Lower leg skin (tissue), 4 donors: ENCODE results near the gene MAP3K3. TPM values are rescaled to one million over a fixed set of nuclear protein-coding genes. Genes with fewer than 3 reads are reported as not detected.
A peak's percentile ranks its signal among the peaks of the same experiment; 100 is the strongest.

Experiments
- DNase-seq, 2 donors: peaks; one replicate each; pipeline ENCODE4 v3.0.0-alpha.2; 2019; ENCODE audit warnings: low spot score in 2 of 2
- H3K4me3 ChIP-seq: fragments of 200-600 bp; sonication (generic); 2 replicates; pipeline ENCODE4 v1.5.1; 2017; ENCODE audit warnings: mild to moderate bottlenecking, low read depth; ENCODE audit not compliant: poor library complexity, severe bottlenecking
- POLR2A ChIP-seq, 2 donors: fragments of 450-650 bp; IDR thresholded peaks; one replicate each; pipeline ENCODE4 v1.6.1; 2016 to 2017; ENCODE audit warnings: antibody characterized with exemption in 2 of 2, mild to moderate bottlenecking in 1 of 2, moderate library complexity in 1 of 2
- WGBS, 2 donors: methylation state at CpG; one replicate each; pipeline ENCODE4 v1.1.5; 2018; 5-methylcytosine and 5-hydroxymethylcytosine counted together
- intact Hi-C: fragments of 100-400 bp; cut with DNase I; formaldehyde crosslinking; loops from one replicate; pipeline ENCODE4 v1.15.0; 2023; ENCODE audit warnings: low total_unique reads
- total RNA-seq, 4 donors: library from RNA; depleted of rRNA; stranded (reverse); fragments of >200 nt; gene quantifications; one replicate each; pipeline ENCODE4 v1.1.0, GENCODE V29; 2016
- TF ChIP-seq, protein P1 (sequence below), 3 donors: fragments of 450-650 bp; IDR thresholded peaks; one replicate each; pipeline ENCODE4 v1.5.1; 2016; ENCODE audit warnings: antibody characterized with exemption in 3 of 3, mild to moderate bottlenecking in 3 of 3, moderate library complexity in 2 of 3

MAP3K3 gene
- total RNA-seq, 4 donors from 2014 or later: 25.2 to 54.1 (median 39.6) TPM

DNA sequence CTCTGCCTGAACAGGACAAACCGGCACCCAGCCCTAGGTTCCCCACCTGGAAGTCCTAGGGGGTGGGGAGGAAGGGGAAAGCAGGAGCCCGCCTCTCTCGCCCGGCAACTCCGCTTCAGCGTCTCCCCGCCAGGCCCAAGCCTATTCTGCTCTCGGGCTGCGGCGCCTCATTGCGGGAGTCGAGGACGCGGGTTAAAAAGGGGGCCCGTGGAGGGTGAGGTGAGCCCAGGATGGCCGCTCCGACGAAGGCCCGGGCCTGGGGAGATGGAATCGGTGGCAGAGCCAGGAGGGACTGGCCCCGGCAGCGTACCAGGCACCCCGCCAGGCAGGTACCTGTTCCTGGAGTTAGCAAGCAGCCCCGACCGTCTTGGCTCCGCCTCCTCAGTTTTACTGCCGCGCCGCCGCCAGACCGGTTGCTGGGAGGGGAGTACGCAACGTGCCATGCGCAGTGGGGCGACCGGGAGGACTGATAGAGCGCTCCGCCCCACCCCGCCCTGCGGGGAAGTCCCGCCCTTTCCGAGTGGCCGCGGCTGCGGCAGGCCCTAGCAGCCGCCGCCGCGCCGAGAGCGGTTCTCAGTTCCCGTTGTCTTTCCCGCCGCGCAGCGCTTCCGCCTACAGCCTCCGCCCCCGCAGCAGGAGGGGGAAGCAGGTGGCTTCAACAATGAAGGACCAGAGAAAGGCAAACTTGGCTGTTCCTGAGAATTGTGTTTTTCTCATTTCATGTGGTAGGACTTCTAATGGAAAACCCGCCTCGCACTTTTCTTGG, 119.4 kb downstream of the MAP3K3 start, which contains the start of gene STRADA:
STRADA (minus strand) TSS at position 392 of the 766 bp plus-strand sequence. CDS start 13,430 bp downstream, outside the sequence.
- intact Hi-C loops: no loop called here
- DNase-seq: peak; percentile 99 to 100
- 0 to 1% methylated on average over 27 to 46 of the region's 61 CpGs for WGBS, 2 donors
- peak in 1 of 2 donors; percentile 11 for TF ChIP-seq POLR2A (IDR thresholded peaks at IDR 0.05)
- TF ChIP-seq, protein P1, sequence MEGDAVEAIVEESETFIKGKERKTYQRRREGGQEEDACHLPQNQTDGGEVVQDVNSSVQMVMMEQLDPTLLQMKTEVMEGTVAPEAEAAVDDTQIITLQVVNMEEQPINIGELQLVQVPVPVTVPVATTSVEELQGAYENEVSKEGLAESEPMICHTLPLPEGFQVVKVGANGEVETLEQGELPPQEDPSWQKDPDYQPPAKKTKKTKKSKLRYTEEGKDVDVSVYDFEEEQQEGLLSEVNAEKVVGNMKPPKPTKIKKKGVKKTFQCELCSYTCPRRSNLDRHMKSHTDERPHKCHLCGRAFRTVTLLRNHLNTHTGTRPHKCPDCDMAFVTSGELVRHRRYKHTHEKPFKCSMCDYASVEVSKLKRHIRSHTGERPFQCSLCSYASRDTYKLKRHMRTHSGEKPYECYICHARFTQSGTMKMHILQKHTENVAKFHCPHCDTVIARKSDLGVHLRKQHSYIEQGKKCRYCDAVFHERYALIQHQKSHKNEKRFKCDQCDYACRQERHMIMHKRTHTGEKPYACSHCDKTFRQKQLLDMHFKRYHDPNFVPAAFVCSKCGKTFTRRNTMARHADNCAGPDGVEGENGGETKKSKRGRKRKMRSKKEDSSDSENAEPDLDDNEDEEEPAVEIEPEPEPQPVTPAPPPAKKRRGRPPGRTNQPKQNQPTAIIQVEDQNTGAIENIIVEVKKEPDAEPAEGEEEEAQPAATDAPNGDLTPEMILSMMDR (IDR thresholded peaks at IDR 0.05): no peak
- H3K4me3 ChIP-seq: peak within 1 kb of the TSS; percentile 68

Other genes with a start within 250 kb of the MAP3K3 start
- 10 to 100 TPM; 41.7 to 74.6 (median 56.4) TPM for gene CYB561, start 176.1 kb upstream of the MAP3K3 start, total RNA-seq
- 10 to 100 TPM in 1 of 4 donors, 1 to 10 TPM in 3; 3.0 to 10.2 (median 7.2) TPM for gene ACE, start 145.4 kb upstream of the MAP3K3 start, total RNA-seq
- gene KCNH6, start 99.1 kb upstream of the MAP3K3 start, total RNA-seq: under 1 TPM in 2 of 4 donors, not detected in 2; 0.08 to 0.29 TPM
- gene DCAF7, start 71.9 kb upstream of the MAP3K3 start, total RNA-seq: 10 to 100 TPM; 23.8 to 33.0 (median 25.4) TPM
- 10 to 100 TPM in 3 of 4 donors, 1 to 10 TPM in 1; 9.3 to 15.8 (median 13.4) TPM for gene TACO1, start 21.5 kb upstream of the MAP3K3 start, total RNA-seq
- 1 to 10 TPM; 3.3 to 9.0 (median 4.8) TPM for gene LIMD2, start 77.7 kb downstream of the MAP3K3 start, total RNA-seq
- 10 to 100 TPM; 15.8 to 26.4 (median 19.3) TPM for gene STRADA, start 119.4 kb downstream of the MAP3K3 start, total RNA-seq
- 10 to 100 TPM; 48.7 to 71.9 (median 59.5) TPM for gene CCDC47, start 151.2 kb downstream of the MAP3K3 start, total RNA-seq
- 10 to 100 TPM; 59.1 to 87.4 (median 64.0) TPM for gene DDX42, start 151.8 kb downstream of the MAP3K3 start, total RNA-seq
- 100 to 1,000 TPM in 1 of 4 donors, 10 to 100 TPM in 3; 68.9 to 126 (median 88.7) TPM for gene PSMC5, start 205.0 kb downstream of the MAP3K3 start, total RNA-seq
- gene FTSJ3, start 205.2 kb downstream of the MAP3K3 start, total RNA-seq: 10 to 100 TPM; 28.4 to 76.8 (median 47.2) TPM
- gene SMARCD2, start 220.3 kb downstream of the MAP3K3 start, total RNA-seq: 100 to 1,000 TPM; 235 to 310 (median 272) TPM